Vagina (tissue), 2 donors: ENCODE results near the gene PCARE.

Experiments used
- CTCF ChIP-seq, 3 experiments: fragments of 450-650 bp in 2 of 3; fragments of 200-600 bp in 1 of 3; sonication (generic) in 1 of 3; IDR thresholded peaks; one replicate each; pipeline ENCODE4 v1.5.1; 2017 to 2019; ENCODE audit warnings: antibody characterized with exemption in 3 of 3, mild to moderate bottlenecking in 2 of 3, moderate library complexity in 2 of 3
- POLR2AphosphoS5 ChIP-seq, 2 donors: sonication (generic); formaldehyde crosslinking; IDR thresholded peaks; one replicate each; pipeline ENCODE4 v1.9.0; 2017; ENCODE audit warnings: antibody characterized with exemption in 2 of 2, mild to moderate bottlenecking in 2 of 2, low read depth in 1 of 2; ENCODE audit not compliant: insufficient read depth in 1 of 2

GRCh38 chr2:29108225-29108624 lies 33.9 kb upstream of the PCARE start:
- TF ChIP-seq CTCF (IDR thresholded peaks at IDR 0.05) = no peak
- TF ChIP-seq POLR2AphosphoS5 (IDR thresholded peaks at IDR 0.05; ENCODE audit: insufficient read depth in 1 of 2, low read depth in 1 of 2) = no peak
